ENCODE measurements around the gene STARD9.
A peak's percentile ranks its signal among the peaks of the same experiment; 100 is the strongest.

STARD9 gene

GRCh38 chr15:42733027-42733426 lies 157.6 kb downstream of the STARD9 start:
- H3K4me3 ChIP-seq (ENCODE audit: low read length) = no peak overlapping the region
- peaks cover 67% of the 10 kb centered on the region for H3K36me3 ChIP-seq (ENCODE audit: insufficient read depth, low read length)
- no peaks in the 10 kb centered on the region for H3K9me3 ChIP-seq (ENCODE audit: low read length)
- H2AFZ ChIP-seq (ENCODE audit: low read depth, low read length) = no peak overlapping the region
- H3K27me3 ChIP-seq (ENCODE audit: insufficient read depth, low read length) = no peaks in the 10 kb centered on the region
- peaks cover 10% of the 10 kb centered on the region for H3K4me1 ChIP-seq (ENCODE audit: insufficient read depth, low read length)

DNA sequence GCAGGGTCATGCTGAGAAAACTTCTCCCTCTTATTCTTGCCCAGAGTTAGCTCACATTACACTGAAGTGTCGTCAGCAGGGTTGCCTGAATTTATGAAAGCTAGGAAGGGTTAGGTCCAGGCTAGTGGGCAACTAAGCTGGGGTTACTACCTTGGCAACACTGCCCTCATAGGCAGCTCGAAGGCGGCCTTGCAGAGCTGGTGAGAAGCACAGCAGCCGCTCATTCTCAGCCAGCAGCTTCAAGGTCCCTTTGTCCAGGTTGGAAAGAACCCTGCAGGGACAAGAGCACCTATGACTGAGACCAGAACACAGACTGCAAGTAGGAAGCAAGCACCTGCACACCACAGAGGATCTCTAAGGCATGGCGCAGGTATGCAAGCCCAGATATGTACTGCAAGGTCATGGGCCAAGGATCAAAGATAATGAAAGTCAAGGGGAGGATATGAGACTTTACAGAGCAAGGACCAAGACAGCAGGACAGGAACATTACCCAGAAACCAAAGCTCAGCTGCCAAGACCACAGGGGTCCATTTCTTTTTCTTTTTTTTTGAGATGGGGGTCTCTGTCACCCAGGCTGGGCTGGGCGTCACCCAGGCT lies 158.8 kb downstream of the STARD9 start:
- H3K27me3 ChIP-seq (ENCODE audit: insufficient read depth, low read length) = no peaks in the 10 kb centered on the region
- no peaks in the 10 kb centered on the region for H3K9me3 ChIP-seq (ENCODE audit: low read length)
- no peak overlapping the region for H2AFZ ChIP-seq (ENCODE audit: low read depth, low read length)
- H3K4me1 ChIP-seq (ENCODE audit: insufficient read depth, low read length) = peaks cover 10% of the 10 kb centered on the region
- peaks cover 57% of the 10 kb centered on the region for H3K36me3 ChIP-seq (ENCODE audit: insufficient read depth, low read length)
- H3K4me3 ChIP-seq (ENCODE audit: low read length) = no peak overlapping the region

- Histone ChIP-seq H3K36me3 (ENCODE audit: insufficient read depth, low read length) (peaks cover 43% of the 10 kb centered on the region), H2AFZ (ENCODE audit: low read depth, low read length) (no peak overlapping the region), H3K4me1 (ENCODE audit: insufficient read depth, low read length) (peaks cover 10% of the 10 kb centered on the region), H3K27me3 (ENCODE audit: insufficient read depth, low read length) (no peaks in the 10 kb centered on the region), H3K9me3 (ENCODE audit: low read length) (no peaks in the 10 kb centered on the region), H3K4me3 (ENCODE audit: low read length) (peak overlapping the region; percentile 66)
Measured at GRCh38 chr15:42735382-42736165, 160.2 kb downstream of the STARD9 start.

- Histone ChIP-seq H3K36me3 (ENCODE audit: insufficient read depth, low read length) (peaks cover 36% of the 10 kb centered on the region), H2AFZ (ENCODE audit: low read depth, low read length) (peak overlapping the region; percentile 91), H3K9me3 (ENCODE audit: low read length) (no peaks in the 10 kb centered on the region), H3K4me1 (ENCODE audit: insufficient read depth, low read length) (peaks cover 10% of the 10 kb centered on the region), H3K4me3 (ENCODE audit: low read length) (peak overlapping the region; percentile 66), H3K27me3 (ENCODE audit: insufficient read depth, low read length) (no peaks in the 10 kb centered on the region)
Measured at GRCh38 chr15:42736178-42736792, 160.9 kb downstream of the STARD9 start.

DNA sequence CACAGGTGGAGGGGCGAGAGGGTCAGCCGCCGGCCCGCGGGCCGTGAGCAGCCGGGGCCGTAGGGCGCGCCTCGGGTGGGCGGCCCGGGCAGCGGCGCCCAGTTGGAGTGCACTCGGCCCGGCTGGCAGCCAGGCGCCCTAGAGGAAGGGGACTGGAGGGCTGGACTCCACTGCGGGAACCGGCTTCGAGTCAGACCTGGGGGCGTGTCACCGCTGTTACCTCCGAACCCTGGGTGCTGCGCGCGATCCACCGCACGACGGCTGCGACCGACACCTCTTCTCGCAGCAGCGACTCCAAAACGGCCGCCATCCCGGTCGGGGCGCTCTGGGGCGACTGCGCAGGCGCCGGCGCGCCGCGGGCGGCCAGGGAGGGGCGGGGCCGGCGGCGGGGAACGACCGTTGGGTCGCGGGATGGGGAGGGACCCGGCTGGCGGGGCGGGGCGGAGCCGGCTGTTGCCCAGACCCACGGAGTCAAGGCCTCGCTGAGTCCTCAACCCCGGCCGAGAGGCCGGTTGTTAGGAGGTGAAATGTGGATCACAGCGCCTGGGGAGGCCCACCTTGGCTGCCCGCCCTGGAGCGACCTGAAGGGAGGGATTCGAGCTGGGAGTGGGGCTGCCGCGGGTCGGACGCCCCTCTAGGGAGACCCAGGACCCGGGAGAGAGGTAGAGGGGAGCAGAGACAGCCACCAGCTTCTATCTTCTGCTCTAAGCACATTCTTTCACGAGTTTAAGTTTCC lies 161.6 kb downstream of the STARD9 start, which contains the start of gene CDAN1:
TSS of gene CDAN1 (minus strand) at position 336 of the 736 bp plus-strand sequence. CDS start at position 310, 26 bp downstream.
- Histone ChIP-seq H3K9me3 (ENCODE audit: low read length) (no peaks in the 10 kb centered on the region), H3K4me3 (ENCODE audit: low read length) (peak within 1 kb of the TSS; percentile 66), H2AFZ (ENCODE audit: low read depth, low read length) (peak within 1 kb of the TSS; percentile 91), H3K4me1 (ENCODE audit: insufficient read depth, low read length) (peaks cover 10% of the 10 kb centered on the region), H3K36me3 (ENCODE audit: insufficient read depth, low read length) (peaks cover 30% of the 10 kb centered on the region), H3K27me3 (ENCODE audit: insufficient read depth, low read length) (no peaks in the 10 kb centered on the region)

DNA sequence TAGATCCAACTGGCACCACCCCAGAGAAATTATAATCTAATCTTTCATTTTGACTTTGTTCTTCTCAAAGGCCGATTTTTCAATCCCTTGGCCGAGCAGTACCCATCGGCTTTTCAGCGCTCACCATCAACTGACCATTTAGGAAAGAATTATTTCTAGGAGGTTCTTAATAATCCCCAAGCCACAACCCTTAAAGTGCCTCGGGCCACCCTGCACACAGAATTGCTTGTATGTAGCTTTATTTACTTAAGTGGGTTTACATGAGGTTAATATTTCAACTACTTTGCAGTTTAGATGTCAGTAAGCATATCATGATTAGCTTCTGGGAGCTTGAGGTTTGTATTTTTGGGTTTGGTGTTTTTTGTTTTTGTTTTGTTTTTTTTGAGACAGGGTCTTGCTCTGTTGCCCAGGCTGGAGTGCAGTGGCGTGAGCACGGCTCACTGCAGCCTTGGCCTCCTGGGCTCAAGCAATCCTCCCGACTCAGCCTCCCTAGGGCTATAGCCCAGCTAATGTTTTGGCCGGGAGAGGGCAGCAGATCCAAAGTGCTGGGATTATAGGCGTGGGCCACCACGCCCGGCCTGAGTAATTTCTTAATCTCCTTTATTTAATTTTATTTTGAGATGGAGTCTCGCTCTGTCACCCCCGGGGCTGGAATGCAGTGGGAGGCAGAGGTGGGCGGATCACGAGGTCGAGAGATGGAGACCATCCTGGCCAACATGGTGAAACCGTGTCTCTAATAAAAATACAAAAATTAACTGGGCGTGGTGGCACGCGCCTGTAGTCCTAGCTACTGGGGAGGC lies 162.3 kb downstream of the STARD9 start:
- Histone ChIP-seq H3K27me3 (ENCODE audit: insufficient read depth, low read length) (no peaks in the 10 kb centered on the region), H3K9me3 (ENCODE audit: low read length) (no peaks in the 10 kb centered on the region), H3K36me3 (ENCODE audit: insufficient read depth, low read length) (peaks cover 22% of the 10 kb centered on the region), H3K4me1 (ENCODE audit: insufficient read depth, low read length) (peaks cover 10% of the 10 kb centered on the region), H2AFZ (ENCODE audit: low read depth, low read length) (peak overlapping the region; percentile 91), H3K4me3 (ENCODE audit: low read length) (peak overlapping the region; percentile 66)

- peaks cover 9% of the 10 kb centered on the region for H3K36me3 ChIP-seq (ENCODE audit: insufficient read depth, low read length)
- peaks cover 5% of the 10 kb centered on the region for H3K4me1 ChIP-seq (ENCODE audit: insufficient read depth, low read length)
Measured at GRCh38 chr15:42741710-42742109, 166.3 kb downstream of the STARD9 start.

GRCh38 chr15:42742149-42742548 lies 166.7 kb downstream of the STARD9 start:
- no peaks in the 10 kb centered on the region for H3K27me3 ChIP-seq (ENCODE audit: insufficient read depth, low read length)
- no peak overlapping the region for H3K4me3 ChIP-seq (ENCODE audit: low read length)
- H3K4me1 ChIP-seq (ENCODE audit: insufficient read depth, low read length) = peaks cover 5% of the 10 kb centered on the region
- no peak overlapping the region for H2AFZ ChIP-seq (ENCODE audit: low read depth, low read length)
- peaks cover 9% of the 10 kb centered on the region for H3K36me3 ChIP-seq (ENCODE audit: insufficient read depth, low read length)
- no peaks in the 10 kb centered on the region for H3K9me3 ChIP-seq (ENCODE audit: low read length)

More at GRCh38 chr15:42741710-42742109, 166.3 kb downstream of the STARD9 start:
- Histone ChIP-seq H3K4me3 (ENCODE audit: low read length) (no peak overlapping the region), H3K9me3 (ENCODE audit: low read length) (no peaks in the 10 kb centered on the region), H2AFZ (ENCODE audit: low read depth, low read length) (no peak overlapping the region), H3K27me3 (ENCODE audit: insufficient read depth, low read length) (no peaks in the 10 kb centered on the region)

DNA sequence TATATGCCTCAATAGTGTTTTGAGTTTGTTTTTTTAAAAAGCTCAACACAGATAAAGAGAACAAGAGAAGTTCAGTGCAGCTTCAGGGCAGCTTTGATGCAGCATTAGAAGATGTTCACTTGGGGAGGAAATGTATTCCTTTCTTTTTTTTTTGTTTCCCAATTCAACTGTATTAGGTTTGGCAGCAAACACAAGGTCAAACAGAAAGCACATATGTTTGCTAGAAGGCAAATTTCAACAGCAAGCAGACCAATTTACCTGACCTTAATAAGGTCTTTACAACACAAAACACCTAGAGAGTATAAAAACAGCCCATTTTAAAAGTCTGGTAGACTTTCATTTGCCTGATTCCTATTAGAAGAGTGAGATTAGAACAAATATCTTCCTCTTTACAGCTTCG lies 168.8 kb downstream of the STARD9 start:
- Histone ChIP-seq H3K4me3 (ENCODE audit: low read length) (no peak overlapping the region), H2AFZ (ENCODE audit: low read depth, low read length) (no peak overlapping the region), H3K27me3 (ENCODE audit: insufficient read depth, low read length) (no peaks in the 10 kb centered on the region), H3K4me1 (ENCODE audit: insufficient read depth, low read length) (no peaks in the 10 kb centered on the region), H3K36me3 (ENCODE audit: insufficient read depth, low read length) (peaks cover 9% of the 10 kb centered on the region), H3K9me3 (ENCODE audit: low read length) (no peaks in the 10 kb centered on the region)

DNA sequence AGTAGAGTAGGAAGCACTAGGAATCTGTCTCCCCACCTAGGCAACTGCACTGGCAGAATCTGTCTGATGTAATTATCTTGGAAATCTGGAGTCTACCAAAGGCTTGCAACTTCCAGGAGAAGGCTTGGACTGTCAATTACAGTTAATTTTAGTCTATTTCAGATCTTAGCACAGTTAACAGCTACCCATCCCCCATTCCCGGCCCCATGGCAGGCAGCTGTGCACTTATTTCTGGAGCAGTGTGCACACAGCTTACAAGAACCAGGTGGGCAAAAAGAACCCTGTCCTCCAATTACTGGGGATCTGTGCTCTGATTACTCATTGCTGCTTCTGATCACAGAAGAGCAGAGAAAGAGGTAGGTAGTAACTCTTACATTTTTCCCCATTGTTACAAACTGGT lies 173.9 kb downstream of the STARD9 start:
- Histone ChIP-seq H3K9me3 (ENCODE audit: low read length) (peaks cover 13% of the 10 kb centered on the region), H3K4me3 (ENCODE audit: low read length) (no peak overlapping the region), H3K27me3 (ENCODE audit: insufficient read depth, low read length) (no peaks in the 10 kb centered on the region), H3K4me1 (ENCODE audit: insufficient read depth, low read length) (no peaks in the 10 kb centered on the region), H3K36me3 (ENCODE audit: insufficient read depth, low read length) (peaks cover 38% of the 10 kb centered on the region), H2AFZ (ENCODE audit: low read depth, low read length) (no peak overlapping the region)

DNA sequence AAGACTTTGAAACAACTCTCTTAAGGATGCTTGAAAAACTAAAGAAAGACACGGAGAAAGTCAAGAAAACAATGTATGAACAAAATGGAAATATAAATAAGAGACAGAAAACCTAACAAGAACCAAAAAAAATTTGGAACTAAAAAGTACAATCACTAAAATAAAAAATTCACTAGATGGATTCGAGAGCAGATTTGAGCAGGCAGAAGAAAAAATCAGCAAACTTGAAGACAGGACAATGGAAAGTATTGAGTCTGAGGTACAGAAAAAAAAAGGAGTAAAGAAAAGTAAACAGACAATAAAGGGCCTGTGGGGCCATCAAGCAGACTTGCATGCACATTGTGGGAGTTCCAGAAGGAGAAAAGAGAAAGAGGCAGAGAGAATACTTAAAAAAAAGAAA lies 174.9 kb downstream of the STARD9 start:
- Histone ChIP-seq H3K4me3 (ENCODE audit: low read length) (no peak overlapping the region), H3K4me1 (ENCODE audit: insufficient read depth, low read length) (no peaks in the 10 kb centered on the region), H3K27me3 (ENCODE audit: insufficient read depth, low read length) (no peaks in the 10 kb centered on the region), H3K9me3 (ENCODE audit: low read length) (peaks cover 13% of the 10 kb centered on the region), H3K36me3 (ENCODE audit: insufficient read depth, low read length) (peaks cover 35% of the 10 kb centered on the region), H2AFZ (ENCODE audit: low read depth, low read length) (no peak overlapping the region)

- Histone ChIP-seq H2AFZ (ENCODE audit: low read depth, low read length) (no peak overlapping the region), H3K4me1 (ENCODE audit: insufficient read depth, low read length) (no peaks in the 10 kb centered on the region), H3K9me3 (ENCODE audit: low read length) (peaks cover 11% of the 10 kb centered on the region), H3K36me3 (ENCODE audit: insufficient read depth, low read length) (no peaks in the 10 kb centered on the region), H3K4me3 (ENCODE audit: low read length) (no peak overlapping the region), H3K27me3 (ENCODE audit: insufficient read depth, low read length) (no peaks in the 10 kb centered on the region)
Measured at GRCh38 chr15:42759093-42759492, 183.7 kb downstream of the STARD9 start.
